ENCODE data around the gene KLRC4.
"Not testable (repeated sequence)": the region's sequence is repeated elsewhere in the genome, so short reads cannot be mapped to it uniquely, and the experiment has no call there.

- not testable (repeated sequence) for TF ChIP-seq POLR2A (IDR thresholded peaks at IDR 0.05; ENCODE audit: low read depth, low read length); CTCF (IDR thresholded peaks at IDR 0.05; ENCODE audit: extremely low read depth in 1 of 2, insufficient read depth in 1 of 2, low read depth in 1 of 2, low read length in 2 of 2)
Observed at GRCh38 chr12:10387498-10387897, 22.1 kb downstream of the KLRC4 start.

Data from endothelial cell of umbilical vein (primary cell).